K562 (cell line): ENCODE results near the gene TIMP4. TPM values are rescaled to one million over a fixed set of nuclear protein-coding genes. Genes with fewer than 3 reads are reported as not detected.
A peak's percentile ranks its signal among the peaks of the same experiment; 100 is the strongest.

Source experiments
- ATAC-seq: fragments of 200-7000 bp; cut with Tn5 transposase; 3 replicates; pipeline ENCODE4 v1.9.1; 2020; ENCODE audit warnings: moderate library complexity
- BruUV-seq: library from RNA; stranded (reverse); fragments of 400-500 nt; replicated peaks from 2 replicates; lab custom pipeline; 2021; lab: Mats Ljungman, UMichigan
- CTCF ChIA-PET: fragments of 300-600 bp; formaldehyde crosslinking; extraction: SDS; loops from one replicate; lab custom pipeline; 2021; ENCODE audit warnings: low intra/inter-chr PET ratio; lab: Yijun Ruan, JAX
- POLR2A ChIA-PET: fragments of 300-600, 350-650 bp; sonication (Branson Sonifier 250); formaldehyde crosslinking; extraction: SDS; loops from one replicate; lab custom pipeline; 2021; ENCODE audit warnings: antibody characterized with exemption, inconsistent platforms; lab: Yijun Ruan, JAX
- DNase-seq, 4 experiments: peaks; one replicate each; pipeline versions ENCODE4 v3.0.0 to v3.0.0-alpha.2; 2011 to 2018; ENCODE audit warnings: low spot score in 3 of 4, mixed read lengths in 3 of 4; ENCODE audit errors: extremely low read depth in 1 of 4
- FAIRE-seq: peaks from 2 replicates; lab custom pipeline; 2011; peaks lifted over from hg19 to GRCh38; lab: Jason Lieb, UNC
- H2AFZ ChIP-seq: 2 replicates; pipeline ENCODE4 v1.6.0; 2011; ENCODE audit warnings: low read depth, low read length, control low read depth, inconsistent platforms
- H3K27ac ChIP-seq: fragments of 200-600 bp; 3 replicates; pipeline ENCODE4 v1.8.0; 2011; ENCODE audit warnings: low read depth, mild to moderate bottlenecking, control low read depth, inconsistent platforms, low read length, moderate library complexity, mixed read lengths; ENCODE audit errors: extremely low read depth
- H3K27me3 ChIP-seq, 2 experiments: fragments of 300-600 bp in 1 of 2; 2 replicates in 1 of 2; 3 replicates in 1 of 2; pipeline versions ENCODE4 v1.6.0 to v1.8.0; 2011; ENCODE audit warnings: inconsistent platforms in 2 of 2, low read length in 2 of 2, mild to moderate bottlenecking in 1 of 2, mixed read lengths in 1 of 2, moderate library complexity in 1 of 2; ENCODE audit not compliant: control insufficient read depth in 2 of 2, insufficient read depth in 2 of 2
- H3K36me3 ChIP-seq: fragments of 300-600 bp; 3 replicates; pipeline ENCODE4 v1.8.0; 2011; ENCODE audit warnings: mild to moderate bottlenecking, low read length, inconsistent platforms; ENCODE audit not compliant: control insufficient read depth, insufficient read depth
- H3K4me1 ChIP-seq, 2 experiments: fragments of 200-600 bp in 1 of 2; replicated peaks in 1 of 2; 2 replicates in 1 of 2; 3 replicates in 1 of 2; pipeline versions ENCODE4 v1.5.1 to v1.8.0; 2011; ENCODE audit warnings: inconsistent platforms in 2 of 2, low read length in 2 of 2, mild to moderate bottlenecking in 1 of 2, mixed read lengths in 1 of 2, moderate library complexity in 1 of 2; ENCODE audit not compliant: control insufficient read depth in 2 of 2, insufficient read depth in 2 of 2
- H3K4me2 ChIP-seq: 2 replicates; pipeline ENCODE4 v1.6.1; 2011; ENCODE audit warnings: low read length, control low read depth, inconsistent platforms, mixed read lengths; ENCODE audit not compliant: insufficient read depth
- H3K4me3 ChIP-seq: fragments of 200-600 bp; sonication (generic), shearing (Covaris generic); 2 replicates; pipeline ENCODE4 v1.5.1; 2016; ENCODE audit warnings: control low read depth, inconsistent platforms
- H3K79me2 ChIP-seq: fragments of 200-600 bp; 3 replicates; pipeline ENCODE4 v1.8.0; 2011; ENCODE audit warnings: low read length, inconsistent platforms; ENCODE audit not compliant: control insufficient read depth, insufficient read depth
- H3K9ac ChIP-seq, 2 experiments: 2 replicates each; pipeline versions ENCODE4 v1.6.0 to v1.6.1; 2011; ENCODE audit warnings: low read depth in 2 of 2, low read length in 2 of 2, control low read depth in 1 of 2, inconsistent platforms in 1 of 2, mild to moderate bottlenecking in 1 of 2, mixed read lengths in 1 of 2; ENCODE audit not compliant: insufficient read depth in 1 of 2
- H3K9me1 ChIP-seq: one replicate; pipeline ENCODE4 v1.6.0; 2011; ENCODE audit warnings: inconsistent platforms, mild to moderate bottlenecking, low read length, moderate library complexity; ENCODE audit not compliant: control insufficient read depth, insufficient read depth
- H3K9me3 ChIP-seq: replicated peaks from 2 replicates; pipeline ENCODE4 v1.5.1; 2011; ENCODE audit warnings: low read depth, low read length, inconsistent platforms; ENCODE audit not compliant: control insufficient read depth, insufficient read depth
- H4K20me1 ChIP-seq: replicated peaks from 2 replicates; pipeline ENCODE4 v1.6.1; 2011; ENCODE audit warnings: low read length, inconsistent platforms, mixed read lengths; ENCODE audit not compliant: control insufficient read depth, insufficient read depth
- ATF7 ChIP-seq: fragments of 450-650 bp; IDR thresholded peaks from 2 replicates; pipeline ENCODE4 v1.7.1; 2014; ENCODE audit warnings: mild to moderate bottlenecking, moderate library complexity
- CTCF ChIP-seq, 3 experiments: IDR thresholded peaks in 2 of 3; conservative IDR thresholded peaks in 1 of 3; 2 replicates each; pipeline ENCODE4 v1.5.1; 2011 to 2012; ENCODE audit warnings: low read length in 3 of 3, mild to moderate bottlenecking in 3 of 3, control low read depth in 2 of 3, improper control_type of control experiment in 1 of 3, inconsistent platforms in 1 of 3, low read depth in 1 of 3, mixed read lengths in 1 of 3, moderate library complexity in 1 of 3; ENCODE audit not compliant: insufficient read depth in 2 of 3
- EP400 ChIP-seq: fragments of 450-650 bp; IDR thresholded peaks from 2 replicates; pipeline ENCODE4 v1.6.1; 2017; ENCODE audit warnings: antibody characterized with exemption, mild to moderate bottlenecking, moderate library complexity
- ETV6 ChIP-seq, 3 experiments: fragments of 150-350 bp in 1 of 3; sonication (generic) in 1 of 3; formaldehyde crosslinking in 1 of 3; IDR thresholded peaks; 2 replicates each; pipeline versions ENCODE4 v1.6.1 to v1.8.0; 2014 to 2022; ENCODE audit warnings: borderline replicate concordance in 2 of 3, low read depth in 2 of 3, antibody characterized with exemption in 1 of 3, low read length in 1 of 3, mild to moderate bottlenecking in 1 of 3, missing genetic modification reagents in 1 of 3
- FOXA3 ChIP-seq, 2 experiments: fragments of 450-650 bp in 1 of 2; sonication (generic) in 1 of 2; formaldehyde crosslinking; IDR thresholded peaks in 1 of 2; conservative IDR thresholded peaks in 1 of 2; 2 replicates each; pipeline versions ENCODE4 v1.4.0 to v1.8.0; 2020 to 2022; ENCODE audit warnings: mild to moderate bottlenecking in 2 of 2, missing genetic modification reagents in 1 of 2
- GATAD2A ChIP-seq: fragments of 450-650 bp; IDR thresholded peaks from 2 replicates; pipeline ENCODE4 v1.6.1; 2017
- HEY1 ChIP-seq: fragments of 250-450 bp; sonication (Bioruptor Pico); IDR thresholded peaks from 2 replicates; pipeline ENCODE4 v1.5.0; 2020; ENCODE audit warnings: mild to moderate bottlenecking, moderate library complexity, borderline replicate concordance
- HNRNPK ChIP-seq: fragments of 200-400 bp; formaldehyde crosslinking; IDR thresholded peaks from one replicate; pipeline ENCODE4 v1.6.1; 2018; ENCODE audit warnings: mild to moderate bottlenecking, low read depth, low read length; ENCODE audit not compliant: poor library complexity, severe bottlenecking
- JUN ChIP-seq, 2 experiments: sonication (generic) in 1 of 2; formaldehyde crosslinking in 1 of 2; IDR thresholded peaks; 2 replicates each; pipeline versions ENCODE4 v1.6.1 to v1.8.0; 2012 to 2022; ENCODE audit warnings: borderline replicate concordance in 2 of 2, mild to moderate bottlenecking in 2 of 2, improper control_type of control experiment in 1 of 2, low read depth in 1 of 2, low read length in 1 of 2, missing genetic modification reagents in 1 of 2
- KAT8 ChIP-seq: fragments of 450-650 bp; IDR thresholded peaks from 2 replicates; pipeline ENCODE4 v1.6.1; 2016; ENCODE audit warnings: low read depth, mild to moderate bottlenecking
- NFATC3 ChIP-seq: fragments of 450-650 bp; IDR thresholded peaks from 2 replicates; pipeline ENCODE4 v1.6.1; 2017; ENCODE audit warnings: mild to moderate bottlenecking
- RFX7 ChIP-seq: fragments of 250-450 bp; sonication (Bioruptor Pico); IDR thresholded peaks from 2 replicates; pipeline ENCODE4 v1.5.1; 2021; ENCODE audit warnings: mild to moderate bottlenecking
- SIX5 ChIP-seq, 2 experiments: IDR thresholded peaks; 2 replicates each; pipeline ENCODE4 v1.6.1; 2011; ENCODE audit warnings: low read length in 2 of 2, borderline replicate concordance in 1 of 2, low read depth in 1 of 2, mild to moderate bottlenecking in 1 of 2, moderate library complexity in 1 of 2; ENCODE audit not compliant: insufficient read depth in 1 of 2
- SMARCA4 ChIP-seq: fragments of 450-650 bp; IDR thresholded peaks from 2 replicates; pipeline ENCODE4 v1.6.1; 2016
- SNAPC5 ChIP-seq: fragments of 250-450 bp; sonication (Bioruptor Pico); IDR thresholded peaks from 2 replicates; pipeline ENCODE4 v1.8.0; 2021; ENCODE audit warnings: moderate library complexity, mild to moderate bottlenecking, inconsistent platforms
- VEZF1 ChIP-seq: fragments of 200-800 bp; sonication (Bioruptor generic); IDR thresholded peaks from 2 replicates; pipeline ENCODE4 v1.6.1; 2017; ENCODE audit warnings: missing genetic modification characterization, missing compliant biosample characterization
- ZNF354B ChIP-seq: fragments of 250-450 bp; sonication (Bioruptor Pico); IDR thresholded peaks from 2 replicates; pipeline ENCODE4 v1.4.0; 2020
- ZNF408 ChIP-seq: fragments of 250-450 bp; sonication (Bioruptor Pico); IDR thresholded peaks from 2 replicates; pipeline ENCODE4 v1.4.0; 2020; ENCODE audit warnings: low read depth, mild to moderate bottlenecking, moderate library complexity
- WGBS: fragments of 100-300 bp; shearing (Covaris generic); methylation state at CpG from one replicate; pipeline ENCODE4 v1.1.6; 2016; ENCODE audit warnings: low coverage, mixed read lengths; ENCODE audit not compliant: insufficient coverage; ENCODE audit errors: missing lambda C conversion rate; 5-methylcytosine and 5-hydroxymethylcytosine counted together
- in situ Hi-C: fragments of 300-500 bp; cut with MboI; formaldehyde crosslinking; loops from 4 replicates; pipeline ENCODE4 v1.15.0; 2018; ENCODE audit warnings: inconsistent platforms, mixed read lengths
- intact Hi-C: fragments of 100-400 bp; cut with micrococcal nuclease; formaldehyde crosslinking; loops from 2 replicates; pipeline ENCODE4 v1.14.2; 2022
- polyA plus RNA-seq, 8 experiments: library from polyadenylated mRNA; depleted of rRNA in 4 of 8; stranded (reverse) in 5 of 8; unstranded in 3 of 8; fragments of >200 nt; fragmentation: Nextera tagmentation in 2 of 8; fragmentation: Illumina TruSeq in 1 of 8; extraction: Ambion mirVana in 2 of 8; extraction: Trizol in 1 of 8; gene quantifications; 2 replicates each; pipeline versions ENCODE4 v1.2.1 to v1.2.3, GENCODE V29; 2011 to 2014; ENCODE audit warnings: inconsistent platforms in 1 of 8, missing spikeins in 1 of 8
- total RNA-seq, 7 experiments: library from RNA; depleted of rRNA in 6 of 7; stranded (reverse); fragments of >200 nt in 6 of 7; fragmentation: Illumina TruSeq in 2 of 7; extraction: Trizol in 2 of 7; gene quantifications; 2 replicates each; pipeline versions ENCODE4 v1.2.1 to v1.2.3, GENCODE V29; 2011 to 2021; ENCODE audit warnings: low replicate concordance in 1 of 7

The TIMP4 gene
- total and polyA plus RNA-seq, 9 of the 15 experiments (the other 6 are each of a cell fraction or from before 2014, with no cell fraction given): 0.03 to 0.07 TPM; not detected in 7

GRCh38 chr3:12193485-12194165 is 34.9 kb upstream of the TIMP4 start:
- H3K4me2 ChIP-seq: no peak overlapping the region
- H3K27ac ChIP-seq: peak overlapping the region; percentile 44; the same call in 2 of the 3 replicates
- 32% methylated on average over 1 of the region's 1 CpG for WGBS
- H3K4me1 ChIP-seq: peaks cover 0 to 42% of the 10 kb centered on the region in 2 experiments; a peak in 3 of 5 replicates
- no peaks in the 10 kb centered on the region for H4K20me1 ChIP-seq
- in situ Hi-C loops: no loop called here
- no peaks in the 10 kb centered on the region for H3K36me3 ChIP-seq
- ATAC-seq (peak; percentile 50; the same call in 2 of the 3 replicates), DNase-seq (peak in 2 of 4 experiments; percentile 36 to 49), FAIRE-seq (peak; percentile 37)
- no peak overlapping the region for H3K4me3 ChIP-seq
- H3K27me3 ChIP-seq: peaks cover 0 to 18% of the 10 kb centered on the region in 2 experiments; a peak in 2 of 5 replicates
- H3K9me3 ChIP-seq: no peaks in the 10 kb centered on the region
- ChIA-PET CTCF (no interaction called here), POLR2A (no interaction called here)
- intact Hi-C loops: no loop called here
- H3K9me1 ChIP-seq: no peaks in the 10 kb centered on the region
- no peak overlapping the region for H3K9ac ChIP-seq
- H3K79me2 ChIP-seq: no peaks in the 10 kb centered on the region
- BruUV-seq: no TSS peak
- no peak overlapping the region for H2AFZ ChIP-seq
- TF ChIP-seq GATAD2A: no peak
- no peak for TF ChIP-seq HEY1 (CRISPR knock-in tag)
- TF ChIP-seq SIX5 (IDR thresholded peaks at IDR 0.05; ENCODE audit: borderline replicate concordance in 1 of 2, insufficient read depth in 1 of 2, low read depth in 1 of 2, low read length in 2 of 2): no peak
- peak; percentile 56; the same call in 1 of the 2 replicates for TF ChIP-seq SMARCA4
- TF ChIP-seq HNRNPK: no peak
- TF ChIP-seq ZNF354B: no peak
- TF ChIP-seq RFX7 (CRISPR knock-in tag): no peak
- TF ChIP-seq ETV6 (IDR thresholded peaks at IDR 0.05; ENCODE audit: borderline replicate concordance in 1 of 2, low read depth in 2 of 2, low read length in 1 of 2): 0 out of 4 replicates have a peak, but pooled peaks of 1 of the 2 experiments have one; percentile 42
- no peak for TF ChIP-seq ETV6 (CRISPR knock-in tag; IDR thresholded peaks at IDR 0.05; ENCODE audit: borderline replicate concordance)
- TF ChIP-seq CTCF (IDR thresholded peaks at IDR 0.05 in 2 of 3, conservative IDR thresholded peaks at IDR 0.05 in 1 of 3; ENCODE audit: insufficient read depth in 2 of 3, low read depth in 1 of 3, low read length in 3 of 3): 0 out of 6 replicates have a peak, but pooled peaks of 1 of the 3 experiments have one; percentile 1
- peak; percentile 69 for TF ChIP-seq VEZF1 (CRISPR knock-in tag)
- no peak for TF ChIP-seq ZNF408 (CRISPR knock-in tag)
- TF ChIP-seq NFATC3: no peak
- no peak for TF ChIP-seq KAT8
- no peak for TF ChIP-seq SNAPC5 (CRISPR knock-in tag)
- peak in 1 of 2 experiments; percentile 0; a peak in 1 of 4 replicates for TF ChIP-seq FOXA3 (CRISPR knock-in tag; conservative IDR thresholded peaks at IDR 0.05 in 1 of 2, IDR thresholded peaks at IDR 0.05 in 1 of 2)
- TF ChIP-seq JUN (IDR thresholded peaks at IDR 0.05; ENCODE audit: borderline replicate concordance, low read depth, low read length): peak; percentile 94
- TF ChIP-seq JUN (CRISPR knock-in tag; IDR thresholded peaks at IDR 0.05; ENCODE audit: borderline replicate concordance): no peak; the same call in 1 of the 2 replicates
- TF ChIP-seq ATF7: 0 out of 2 replicates have a peak, but pooled peaks have one; percentile 17
- no peak for TF ChIP-seq EP400
